Mesodermal cell (in vitro differentiated cells): ENCODE data around the gene FAM124A.

Experiments used
- H3K27ac ChIP-seq: 2 replicates; pipeline ENCODE4 v1.7.0; 2013; ENCODE audit warnings: mild to moderate bottlenecking, low read depth, low read length, moderate library complexity; ENCODE audit not compliant: severe bottlenecking
- H3K36me3 ChIP-seq: 2 replicates; pipeline ENCODE4 v1.7.1; 2013; ENCODE audit warnings: mild to moderate bottlenecking, low read length, moderate library complexity; ENCODE audit not compliant: control insufficient read depth, insufficient read depth
- H3K4me1 ChIP-seq: one replicate; pipeline ENCODE4 v1.7.1; 2013; ENCODE audit warnings: mild to moderate bottlenecking, low read length; ENCODE audit not compliant: insufficient read depth, control insufficient read depth, poor library complexity, severe bottlenecking
- H3K4me3 ChIP-seq: 2 replicates; pipeline ENCODE4 v1.7.0; 2013; ENCODE audit warnings: low read length, control low read depth, mild to moderate bottlenecking; ENCODE audit not compliant: insufficient read depth, poor library complexity, severe bottlenecking; ENCODE audit errors: extremely low read depth
- H3K9me3 ChIP-seq: 2 replicates; pipeline ENCODE4 v1.7.1; 2013; ENCODE audit warnings: mild to moderate bottlenecking, low read length, moderate library complexity; ENCODE audit not compliant: control insufficient read depth
- WGBS, 2 experiments: methylation state at CpG; one replicate each; pipeline ENCODE4 v1.1.5; 2013; ENCODE audit warnings: missing lambda C conversion rate in 2 of 2; ENCODE audit not compliant: insufficient coverage in 2 of 2; 5-methylcytosine and 5-hydroxymethylcytosine counted together

Gene FAM124A

DNA sequence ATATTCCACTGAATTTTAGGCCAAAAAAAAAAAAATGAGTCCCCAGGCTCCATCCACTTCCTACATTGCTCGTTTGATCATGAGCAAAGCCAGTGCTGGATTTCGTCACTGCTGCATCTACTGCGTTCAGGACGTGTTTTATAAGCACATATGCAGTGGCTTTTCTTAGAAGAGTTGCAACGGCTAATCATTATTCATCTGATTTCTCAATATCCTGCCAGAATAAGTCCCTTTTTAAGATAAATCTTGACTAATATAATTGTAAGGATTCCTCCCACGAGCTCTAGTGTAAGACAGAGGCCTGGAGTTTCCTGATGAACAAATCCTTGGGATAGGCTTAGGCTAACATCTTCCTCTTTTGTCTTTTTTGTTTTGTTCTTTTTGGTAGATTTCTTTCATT lies 19.5 kb downstream of the FAM124A start:
- WGBS, 2 experiments: 85 to 97% methylated on average over 4 of the region's 6 CpGs
- no peak overlapping the region for H3K27ac ChIP-seq
- peaks cover 3% of the 10 kb centered on the region for H3K4me1 ChIP-seq
- no peaks in the 10 kb centered on the region for H3K9me3 ChIP-seq
- H3K36me3 ChIP-seq: no peaks in the 10 kb centered on the region
- H3K4me3 ChIP-seq: no peak overlapping the region

DNA sequence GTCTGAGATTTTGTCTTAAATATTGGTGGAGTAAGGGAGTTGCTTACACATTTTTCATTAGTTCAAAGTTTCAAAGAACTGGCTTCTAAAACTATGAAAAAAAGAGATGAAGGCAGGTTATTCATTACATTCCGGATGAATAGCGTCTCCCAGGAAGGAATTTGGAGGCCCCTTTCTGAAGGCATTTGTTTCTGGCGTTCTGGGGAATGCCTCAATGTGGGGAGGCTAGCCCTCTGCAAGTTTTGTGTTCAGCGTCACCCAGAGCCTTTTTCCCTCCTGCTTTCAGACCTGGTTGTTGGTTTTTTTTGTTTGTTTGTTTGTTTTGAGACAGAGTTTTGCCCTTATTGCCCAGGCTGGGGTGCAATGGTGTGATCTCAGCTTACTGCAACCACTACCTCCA lies 21.0 kb downstream of the FAM124A start:
- no peak overlapping the region for H3K27ac ChIP-seq
- no peaks in the 10 kb centered on the region for H3K36me3 ChIP-seq
- no peak overlapping the region for H3K4me3 ChIP-seq
- peaks cover 3% of the 10 kb centered on the region for H3K4me1 ChIP-seq
- no peaks in the 10 kb centered on the region for H3K9me3 ChIP-seq
- WGBS, 2 experiments: 56 to 69% methylated on average over 2 to 4 of the region's 4 CpGs

DNA sequence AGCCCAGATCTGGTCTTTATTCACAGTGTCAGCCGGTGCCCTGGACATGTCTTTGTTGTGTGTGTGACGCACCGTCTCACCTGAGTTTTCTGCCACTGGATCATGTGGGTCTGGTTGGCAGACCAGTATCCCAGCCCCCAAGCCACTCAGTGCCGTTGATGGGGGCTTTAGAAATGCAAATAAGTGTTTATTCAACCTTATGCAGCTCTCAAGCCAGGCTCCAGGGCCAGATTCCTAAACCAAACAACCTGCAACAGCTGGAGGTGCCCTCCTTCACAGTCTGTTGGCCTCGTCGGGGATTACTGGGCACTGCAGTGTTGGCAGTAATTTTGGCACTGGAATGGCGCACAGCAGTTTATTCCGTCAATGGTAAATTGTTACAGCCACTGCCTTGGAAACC lies 21.6 kb downstream of the FAM124A start:
- 53 to 68% methylated on average over 3 to 7 of the region's 8 CpGs for WGBS, 2 experiments
- H3K36me3 ChIP-seq: no peaks in the 10 kb centered on the region
- H3K9me3 ChIP-seq: no peaks in the 10 kb centered on the region
- H3K4me3 ChIP-seq: no peak overlapping the region
- H3K4me1 ChIP-seq: peaks cover 3% of the 10 kb centered on the region
- H3K27ac ChIP-seq: no peak overlapping the region

GRCh38 chr13:51244637-51245405 lies 22.6 kb downstream of the FAM124A start:
- 79 to 81% methylated on average over 11 to 13 of the region's 14 CpGs for WGBS, 2 experiments
- H3K36me3 ChIP-seq: no peaks in the 10 kb centered on the region
- H3K9me3 ChIP-seq: no peaks in the 10 kb centered on the region
- no peak overlapping the region for H3K27ac ChIP-seq
- peaks cover 3% of the 10 kb centered on the region for H3K4me1 ChIP-seq
- no peak overlapping the region for H3K4me3 ChIP-seq

DNA sequence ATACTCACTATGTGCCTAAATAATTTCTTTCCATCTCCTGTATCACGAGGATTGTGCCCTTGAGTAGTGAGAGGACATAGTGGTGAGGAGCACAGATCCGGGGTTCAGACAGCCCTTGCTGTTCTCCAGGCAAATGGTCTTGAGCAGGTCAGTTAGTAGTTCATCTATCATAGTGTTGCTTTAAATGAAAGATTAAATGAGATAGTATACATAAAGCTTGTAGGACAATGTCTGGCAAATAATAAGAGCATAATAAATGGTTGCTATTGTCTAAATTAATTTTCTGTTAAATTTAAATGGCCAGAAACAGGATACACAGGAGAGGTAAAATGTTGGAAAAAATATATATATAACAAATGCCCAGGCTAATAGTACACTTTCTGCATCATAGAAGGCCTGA lies 23.4 kb downstream of the FAM124A start:
- Histone ChIP-seq H3K4me3 (no peak overlapping the region), H3K27ac (no peak overlapping the region), H3K36me3 (no peaks in the 10 kb centered on the region), H3K4me1 (peaks cover 3% of the 10 kb centered on the region), H3K9me3 (no peaks in the 10 kb centered on the region)
- WGBS, 2 experiments: 83% methylated on average over 1 of the region's 2 CpGs; no CpG with 5 or more reads in 1 of the 2 experiments

GRCh38 chr13:51246025-51246417 lies 23.8 kb downstream of the FAM124A start:
- Histone ChIP-seq H3K27ac (no peak overlapping the region), H3K4me3 (no peak overlapping the region), H3K36me3 (no peaks in the 10 kb centered on the region), H3K4me1 (peaks cover 3% of the 10 kb centered on the region), H3K9me3 (no peaks in the 10 kb centered on the region)
- WGBS, 2 experiments: 90 to 100% methylated on average over 1 to 2 of the region's 4 CpGs

- no peak overlapping the region for H3K27ac ChIP-seq
- peaks cover 3% of the 10 kb centered on the region for H3K4me1 ChIP-seq
- H3K4me3 ChIP-seq: no peak overlapping the region
- no peaks in the 10 kb centered on the region for H3K36me3 ChIP-seq
- 85 to 91% methylated on average over 12 to 15 of the region's 17 CpGs for WGBS, 2 experiments
- H3K9me3 ChIP-seq: no peaks in the 10 kb centered on the region
These were observed 24.4 kb downstream of the FAM124A start for GRCh38 chr13:51246418-51247277.

- WGBS, 2 experiments: 80% methylated on average over 1 of the region's 1 CpG; no CpG with 5 or more reads in 1 of the 2 experiments
These were observed 27.1 kb downstream of the FAM124A start for GRCh38 chr13:51249255-51249654.

GRCh38 chr13:51249770-51250741 lies 27.9 kb downstream of the FAM124A start:
- Histone ChIP-seq H3K36me3 (no peaks in the 10 kb centered on the region), H3K4me1 (no peaks in the 10 kb centered on the region), H3K9me3 (no peaks in the 10 kb centered on the region), H3K4me3 (no peak overlapping the region), H3K27ac (no peak overlapping the region)
- WGBS, 2 experiments: 81 to 100% methylated on average over 3 of the region's 4 CpGs

More at GRCh38 chr13:51249255-51249654, 27.1 kb downstream of the FAM124A start:
- H3K36me3 ChIP-seq: no peaks in the 10 kb centered on the region
- no peak overlapping the region for H3K27ac ChIP-seq
- H3K4me1 ChIP-seq: no peaks in the 10 kb centered on the region
- no peaks in the 10 kb centered on the region for H3K9me3 ChIP-seq
- H3K4me3 ChIP-seq: no peak overlapping the region

GRCh38 chr13:51251480-51251879 lies 29.3 kb downstream of the FAM124A start:
- no peaks in the 10 kb centered on the region for H3K4me1 ChIP-seq
- no peak overlapping the region for H3K4me3 ChIP-seq
- 96% methylated on average over 26 to 31 of the region's 31 CpGs for WGBS, 2 experiments
- no peak overlapping the region for H3K27ac ChIP-seq
- H3K36me3 ChIP-seq: no peaks in the 10 kb centered on the region
- H3K9me3 ChIP-seq: no peaks in the 10 kb centered on the region
